HG03565 (cell line): Measurements from ENCODE around the gene NHP2.
"Not testable (repeated sequence)": the region's sequence is repeated elsewhere in the genome, so short reads cannot be mapped to it uniquely, and the experiment has no call there.

Experiments used
- ATAC-seq: cut with Tn5 transposase; IDR thresholded peaks from one replicate; pipeline ENCODE4 v1.9.1; 2021; ENCODE audit warnings: mild to moderate bottlenecking, moderate library complexity; ENCODE audit not compliant: unreplicated experiment

The NHP2 gene

GRCh38 chr5:178131446-178131996, 22.2 kb downstream of the NHP2 start:
- ATAC-seq: no peak

- peak; percentile 74 for ATAC-seq
These were observed 22.9 kb downstream of the NHP2 start, which contains the start of gene RMND5B for GRCh38 chr5:178130576-178131445. Gene RMND5B (plus strand): TSS chr5:178131014. CDS start chr5:178138120, 7,106 bp downstream.

GRCh38 chr5:178130234-178130575, 23.5 kb downstream of the NHP2 start:
- not testable (repeated sequence) for ATAC-seq

GRCh38 chr5:178129296-178129695, 24.4 kb downstream of the NHP2 start:
- ATAC-seq: no peak

- not testable (repeated sequence) for ATAC-seq
These were observed 26.2 kb downstream of the NHP2 start for GRCh38 chr5:178127300-178128009.

GRCh38 chr5:178126556-178126955, 27.1 kb downstream of the NHP2 start:
- no peak for ATAC-seq

GRCh38 chr5:178125253-178125906, 28.3 kb downstream of the NHP2 start:
- ATAC-seq: no peak

DNA sequence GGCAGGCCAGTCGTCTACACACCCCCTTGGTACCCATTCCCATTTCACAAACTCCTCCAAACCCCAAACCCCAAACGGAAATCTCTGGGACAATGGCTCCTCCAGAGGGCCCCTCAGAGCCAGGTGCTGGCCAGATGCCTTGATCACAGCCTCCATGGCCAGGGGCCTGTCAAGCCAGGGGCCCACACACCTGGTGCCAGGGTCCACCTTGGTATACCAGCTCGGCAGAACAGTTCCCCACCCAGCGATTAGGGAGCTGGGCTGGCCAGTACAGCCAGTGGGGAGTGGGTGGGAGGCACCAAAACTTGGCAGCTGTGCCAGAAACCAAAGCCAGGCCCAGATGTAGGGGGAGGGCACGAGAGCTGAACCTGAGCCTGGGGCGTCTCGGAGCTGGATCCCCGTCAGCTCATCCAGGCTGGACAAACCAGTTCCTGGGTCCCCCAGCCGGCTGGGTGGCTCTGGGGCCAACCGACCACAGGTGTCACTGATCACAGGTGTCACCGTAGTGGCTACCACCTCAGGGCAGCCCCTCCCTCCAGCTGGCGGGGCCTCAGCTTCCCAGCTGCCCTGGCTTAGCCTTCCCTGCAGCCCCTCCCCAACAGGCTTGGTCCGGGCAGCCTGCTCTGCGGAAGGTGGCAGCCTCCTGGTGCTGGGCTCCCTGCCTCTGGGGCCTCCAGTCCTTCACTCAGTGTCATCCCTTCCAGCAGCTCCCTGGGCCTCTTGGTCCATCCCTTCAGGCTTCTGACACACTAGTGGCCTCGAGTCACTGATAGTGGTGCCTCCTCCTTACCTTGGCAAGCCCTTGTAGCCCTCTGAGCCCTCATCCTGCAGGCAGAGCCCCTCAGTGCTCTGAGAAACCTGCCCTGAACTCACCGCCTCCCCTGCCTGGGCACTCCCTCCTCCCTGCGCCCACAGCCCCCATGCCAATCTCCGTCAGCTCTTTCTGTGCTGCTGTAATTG, 29.4 kb downstream of the NHP2 start:
- ATAC-seq: no peak

DNA sequence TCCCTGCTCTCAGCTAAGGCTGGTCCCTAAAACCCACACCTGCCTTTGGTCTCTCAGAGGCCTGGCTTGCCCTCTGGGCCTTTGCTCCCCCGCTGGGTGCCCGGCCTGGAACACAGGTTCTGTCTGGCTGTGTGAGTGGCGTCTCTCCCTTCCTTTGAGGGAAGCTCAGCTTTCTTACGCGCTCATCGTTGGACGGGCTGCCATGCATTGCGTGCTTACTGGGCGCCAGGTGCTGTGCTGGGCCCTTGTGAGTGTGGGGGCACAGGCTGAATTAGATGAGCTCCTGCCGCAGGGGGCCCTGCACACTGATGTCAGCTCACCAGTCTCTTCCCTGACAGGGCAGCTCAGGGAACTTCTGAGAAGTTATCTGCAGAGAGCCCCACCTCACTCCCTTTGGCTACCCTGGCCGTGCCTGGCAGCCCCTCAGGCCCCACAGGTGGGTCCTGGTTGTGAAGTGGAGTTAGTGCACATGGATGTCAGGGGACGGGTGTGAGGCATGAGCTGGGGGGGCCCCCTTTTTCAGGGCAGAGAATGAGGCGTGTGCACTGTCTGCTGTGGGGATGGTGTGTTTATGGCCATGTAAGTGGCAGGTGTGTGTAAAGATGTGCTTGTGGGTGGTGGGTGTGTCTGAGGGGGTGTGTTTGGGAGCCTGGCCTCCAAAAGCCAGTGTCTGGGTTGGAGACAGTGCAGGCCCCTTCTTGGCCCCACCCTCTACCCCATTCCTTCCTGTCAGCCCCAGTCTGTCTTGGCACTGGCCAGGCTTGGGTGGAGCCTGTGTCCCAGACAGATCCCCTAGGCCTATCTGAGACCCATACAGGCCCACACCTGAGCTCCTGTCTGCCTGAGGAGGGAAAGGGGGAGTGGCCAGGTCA, 30.4 kb downstream of the NHP2 start:
- no peak for ATAC-seq

DNA sequence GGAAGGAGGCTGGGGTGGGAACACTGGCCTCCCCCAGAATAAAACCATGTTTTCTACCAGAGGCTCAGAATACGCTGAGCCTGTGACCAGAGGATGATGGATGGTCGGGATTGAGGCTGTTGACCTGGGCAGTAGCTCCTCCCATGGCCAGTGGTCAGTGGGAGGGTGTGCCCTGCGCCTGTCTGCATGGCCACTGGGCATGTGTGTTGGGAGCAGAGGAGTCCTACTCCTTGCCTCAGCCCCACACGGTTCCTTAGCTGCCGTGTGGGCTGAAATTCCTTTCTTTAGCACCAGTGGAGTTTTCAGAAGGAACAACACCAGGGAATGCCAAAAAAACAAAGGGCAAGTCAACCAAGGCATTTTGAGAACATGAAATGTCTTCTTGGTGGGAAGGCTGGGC, 31.3 kb downstream of the NHP2 start:
- no peak for ATAC-seq

- ATAC-seq: no peak
These were observed 32.1 kb downstream of the NHP2 start for GRCh38 chr5:178121391-178122276.

GRCh38 chr5:178120607-178121357, 32.9 kb downstream of the NHP2 start:
- peak; percentile 76 for ATAC-seq

DNA sequence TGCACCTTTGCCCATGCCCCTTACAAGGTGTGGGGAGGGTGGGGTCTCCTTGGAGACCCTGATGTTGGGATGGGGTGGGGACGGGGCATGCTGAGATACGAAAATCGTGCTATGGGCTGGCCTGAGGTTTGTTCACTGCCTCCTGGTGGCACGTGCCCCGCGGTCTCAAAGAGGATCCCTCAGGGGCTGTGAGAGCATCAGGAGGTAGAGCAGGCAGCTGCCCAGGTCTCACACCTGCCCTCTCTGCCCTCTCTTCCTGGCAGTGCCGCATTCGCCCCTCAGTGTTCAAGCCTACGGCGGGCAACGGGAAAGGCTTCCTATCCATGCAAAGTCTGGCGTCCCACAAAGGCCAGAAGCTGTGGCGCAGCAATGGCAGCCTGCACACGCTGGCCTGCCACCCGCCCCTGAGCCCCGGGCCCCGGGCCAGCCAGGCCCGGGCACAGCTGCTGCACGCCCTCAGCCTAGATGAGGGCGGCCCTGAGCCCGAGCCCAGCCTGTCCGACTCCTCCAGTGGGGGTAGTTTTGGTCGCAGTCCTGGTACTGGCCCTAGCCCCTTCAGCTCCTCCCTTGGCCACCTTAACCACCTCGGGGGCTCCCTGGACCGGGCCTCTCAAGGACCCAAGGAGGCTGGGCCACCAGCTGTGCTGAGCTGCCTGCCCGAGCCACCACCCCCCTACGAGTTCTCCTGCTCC, 33.6 kb downstream of the NHP2 start:
- no peak for ATAC-seq

- no peak for ATAC-seq
These were observed 35.6 kb downstream of the NHP2 start for GRCh38 chr5:178117923-178118701.

- peak; percentile 20 for ATAC-seq
These were observed 37.4 kb downstream of the NHP2 start for GRCh38 chr5:178116143-178116885.

DNA sequence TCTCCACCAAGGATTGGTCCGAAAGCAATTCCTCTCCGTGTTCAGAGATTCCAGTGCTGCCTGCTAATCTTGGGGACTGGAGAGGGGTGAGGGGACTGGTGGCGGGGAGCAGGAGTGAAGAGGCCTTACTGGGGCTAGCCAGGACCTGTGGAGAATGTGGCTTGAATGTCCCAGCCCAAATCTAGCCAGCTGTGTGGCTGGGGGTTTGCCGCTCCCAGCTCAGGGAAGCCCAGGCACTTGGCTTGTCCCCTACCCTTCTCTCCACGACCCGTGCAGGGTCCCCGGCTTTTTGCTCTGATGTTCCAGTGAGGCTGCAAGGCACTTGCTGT, 37.9 kb downstream of the NHP2 start:
- no peak for ATAC-seq
